Trophoblast cell (in vitro differentiated cells and primary cell): ENCODE measurements around the gene DTNB.
A peak's percentile ranks its signal among the peaks of the same experiment; 100 is the strongest.

Experiments used
- DNase-seq, 2 donors: peaks; one replicate each; pipeline ENCODE4 v3.0.0-alpha.2; 2016
- H2AFZ ChIP-seq: 2 replicates; pipeline ENCODE4 v1.6.1; 2013; ENCODE audit warnings: low read length, moderate library complexity, mild to moderate bottlenecking; ENCODE audit not compliant: insufficient read depth, poor library complexity
- H2AK5ac ChIP-seq: 2 replicates; pipeline ENCODE4 v1.6.1; 2013; ENCODE audit warnings: mild to moderate bottlenecking, low read length
- H2BK120ac ChIP-seq: 2 replicates; pipeline ENCODE4 v1.6.1; 2013; ENCODE audit warnings: low read length, mild to moderate bottlenecking, moderate library complexity; ENCODE audit not compliant: insufficient read depth, poor library complexity
- H2BK12ac ChIP-seq: 2 replicates; pipeline ENCODE4 v1.6.1; 2013; ENCODE audit warnings: mild to moderate bottlenecking, low read length, moderate library complexity
- H2BK5ac ChIP-seq: 2 replicates; pipeline ENCODE4 v1.6.1; 2013; ENCODE audit warnings: low read length, low read depth, moderate library complexity, mild to moderate bottlenecking; ENCODE audit not compliant: poor library complexity
- H3K14ac ChIP-seq: 2 replicates; pipeline ENCODE4 v1.6.1; 2013; ENCODE audit warnings: mild to moderate bottlenecking, low read length
- H3K18ac ChIP-seq: 2 replicates; pipeline ENCODE4 v1.6.1; 2013; ENCODE audit warnings: mild to moderate bottlenecking, low read length
- H3K23ac ChIP-seq: 2 replicates; pipeline ENCODE4 v1.6.1; 2013; ENCODE audit warnings: low read length
- H3K27ac ChIP-seq: 2 replicates; pipeline ENCODE4 v1.5.1; 2013; ENCODE audit warnings: low read depth, mild to moderate bottlenecking, inconsistent platforms, low read length, moderate library complexity
- H3K27me3 ChIP-seq: 2 replicates; pipeline ENCODE4 v1.6.1; 2013; ENCODE audit warnings: inconsistent platforms, mild to moderate bottlenecking, low read length, moderate library complexity; ENCODE audit not compliant: insufficient read depth
- H3K36me3 ChIP-seq, 2 experiments: 1 replicate in 1 of 2; 2 replicates in 1 of 2; pipeline ENCODE4 v1.6.1; 2013; ENCODE audit warnings: low read length in 2 of 2, mild to moderate bottlenecking in 2 of 2, moderate library complexity in 1 of 2; ENCODE audit not compliant: insufficient read depth in 2 of 2, control insufficient read depth in 1 of 2
- H3K4ac ChIP-seq: 2 replicates; pipeline ENCODE4 v1.6.1; 2013; ENCODE audit warnings: low read depth, mild to moderate bottlenecking, low read length, moderate library complexity
- H3K4me1 ChIP-seq, 2 experiments: 1 replicate in 1 of 2; 2 replicates in 1 of 2; pipeline ENCODE4 v1.6.1; 2013; ENCODE audit warnings: low read length in 2 of 2, mild to moderate bottlenecking in 2 of 2, moderate library complexity in 1 of 2; ENCODE audit not compliant: insufficient read depth in 2 of 2, control insufficient read depth in 1 of 2
- H3K4me2 ChIP-seq: 2 replicates; pipeline ENCODE4 v1.6.1; 2013; ENCODE audit warnings: inconsistent platforms, mild to moderate bottlenecking, low read length, moderate library complexity
- H3K4me3 ChIP-seq: 2 replicates; pipeline ENCODE4 v1.5.1; 2013; ENCODE audit warnings: mild to moderate bottlenecking, low read depth, low read length, inconsistent platforms
- H3K79me1 ChIP-seq: one replicate; pipeline ENCODE4 v1.6.1; 2013; ENCODE audit warnings: low read length
- H3K79me2 ChIP-seq: 2 replicates; pipeline ENCODE4 v1.6.1; 2013; ENCODE audit warnings: low read length, mild to moderate bottlenecking; ENCODE audit not compliant: control insufficient read depth, insufficient read depth, poor library complexity
- H3K9ac ChIP-seq: 2 replicates; pipeline ENCODE4 v1.6.1; 2013; ENCODE audit warnings: mild to moderate bottlenecking, low read length
- H3K9me3 ChIP-seq: 2 replicates; pipeline ENCODE4 v1.6.1; 2013; ENCODE audit warnings: low read depth, mild to moderate bottlenecking, control low read depth, inconsistent platforms, low read length; ENCODE audit not compliant: insufficient read depth
- H4K12ac ChIP-seq: 2 replicates; pipeline ENCODE4 v1.6.1; 2013; ENCODE audit warnings: low read depth, mild to moderate bottlenecking, low read length, moderate library complexity
- H4K8ac ChIP-seq: 2 replicates; pipeline ENCODE4 v1.6.1; 2013; ENCODE audit warnings: low read depth, mild to moderate bottlenecking, low read length, moderate library complexity
- H4K91ac ChIP-seq: one replicate; pipeline ENCODE4 v1.6.1; 2013; ENCODE audit warnings: low read depth, mild to moderate bottlenecking, low read length, moderate library complexity
- WGBS: extraction: QIAGEN DNeasy Blood & Tissue Kit; methylation state at CpG from one replicate; pipeline ENCODE4 v1.1.7; 2013; ENCODE audit warnings: missing lambda C conversion rate; ENCODE audit not compliant: insufficient read length, insufficient coverage; ENCODE audit errors: extremely low coverage; 5-methylcytosine and 5-hydroxymethylcytosine counted together

The DTNB gene

DNA sequence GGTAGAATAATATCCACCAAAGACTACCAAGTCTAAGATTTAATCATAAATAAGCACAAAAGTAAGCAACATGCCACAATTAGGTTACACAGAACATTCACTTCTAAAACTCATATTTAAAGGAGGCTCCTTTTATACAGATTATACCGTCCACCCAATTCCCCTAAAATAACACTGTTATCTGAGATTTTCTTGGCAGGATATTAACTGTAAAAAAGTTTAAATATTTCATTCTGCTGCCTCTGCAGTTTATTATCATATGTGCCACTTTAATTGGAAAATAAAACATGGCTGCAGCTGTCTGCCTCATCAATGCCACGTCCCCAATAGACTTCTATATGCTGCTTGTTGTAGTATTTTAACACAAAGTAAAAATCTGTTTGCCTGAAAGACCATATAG is 140.9 kb downstream of the DTNB start:
- Histone ChIP-seq H3K23ac (no peak overlapping the region), H2BK120ac (no peak overlapping the region), H3K9ac (no peak overlapping the region), H3K4me2 (no peak overlapping the region), H3K4ac (no peak overlapping the region), H4K8ac (no peak overlapping the region), H3K36me3 (peaks cover 0 to 5% of the 10 kb centered on the region in 2 experiments), H2BK12ac (no peak overlapping the region), H3K79me2 (no peaks in the 10 kb centered on the region), H4K91ac (no peak overlapping the region), H3K18ac (no peak overlapping the region), H3K14ac (no peak overlapping the region), H3K27me3 (no peaks in the 10 kb centered on the region), H2AK5ac (no peak overlapping the region), H3K4me3 (no peak overlapping the region), H4K12ac (no peak overlapping the region), H3K79me1 (no peaks in the 10 kb centered on the region), H2AFZ (no peak overlapping the region), H2BK5ac (no peak overlapping the region), H3K27ac (no peak overlapping the region), H3K4me1 (no peaks in the 10 kb centered on the region), H3K9me3 (peaks cover 22% of the 10 kb centered on the region)
- DNase-seq: no peak
- no CpG with 5 or more reads among the region's 2 CpGs for WGBS

DNA sequence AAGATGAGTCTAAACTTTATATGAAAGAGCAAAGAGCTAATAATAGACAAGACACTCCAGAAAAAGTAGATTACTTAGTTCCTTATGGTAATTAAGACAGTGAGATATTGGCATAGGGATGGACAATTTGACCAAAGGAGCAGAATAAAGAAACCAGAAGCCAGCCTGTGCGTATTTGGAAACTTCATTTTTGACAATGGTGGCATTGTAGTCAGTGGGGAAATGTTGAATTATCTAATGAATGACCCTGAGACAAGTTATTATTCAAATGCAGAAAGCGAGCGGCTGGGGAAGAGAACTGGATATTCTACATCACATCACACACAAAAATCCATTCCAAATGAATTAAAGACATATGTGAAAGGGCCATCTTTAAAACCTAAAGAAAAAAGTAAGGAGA is 144.3 kb downstream of the DTNB start:
- H3K27me3 ChIP-seq: no peaks in the 10 kb centered on the region
- H2AK5ac ChIP-seq: no peak overlapping the region
- H3K14ac ChIP-seq: no peak overlapping the region
- no peaks in the 10 kb centered on the region for H3K79me1 ChIP-seq
- H3K36me3 ChIP-seq: no peaks in the 10 kb centered on the region
- no peaks in the 10 kb centered on the region for H3K4me1 ChIP-seq
- no CpG with 5 or more reads among the region's 3 CpGs for WGBS
- H4K8ac ChIP-seq: no peak overlapping the region
- no peak overlapping the region for H3K27ac ChIP-seq
- H3K79me2 ChIP-seq: no peaks in the 10 kb centered on the region
- no peak overlapping the region for H3K4me3 ChIP-seq
- no peak overlapping the region for H2AFZ ChIP-seq
- H4K12ac ChIP-seq: no peak overlapping the region
- no peak overlapping the region for H3K23ac ChIP-seq
- no peak overlapping the region for H2BK120ac ChIP-seq
- H2BK12ac ChIP-seq: no peak overlapping the region
- H3K9me3 ChIP-seq: no peaks in the 10 kb centered on the region
- H3K4ac ChIP-seq: no peak overlapping the region
- no peak overlapping the region for H3K9ac ChIP-seq
- no peak overlapping the region for H3K4me2 ChIP-seq
- no peak for DNase-seq
- no peak overlapping the region for H2BK5ac ChIP-seq
- H3K18ac ChIP-seq: no peak overlapping the region
- H4K91ac ChIP-seq: no peak overlapping the region

DNA sequence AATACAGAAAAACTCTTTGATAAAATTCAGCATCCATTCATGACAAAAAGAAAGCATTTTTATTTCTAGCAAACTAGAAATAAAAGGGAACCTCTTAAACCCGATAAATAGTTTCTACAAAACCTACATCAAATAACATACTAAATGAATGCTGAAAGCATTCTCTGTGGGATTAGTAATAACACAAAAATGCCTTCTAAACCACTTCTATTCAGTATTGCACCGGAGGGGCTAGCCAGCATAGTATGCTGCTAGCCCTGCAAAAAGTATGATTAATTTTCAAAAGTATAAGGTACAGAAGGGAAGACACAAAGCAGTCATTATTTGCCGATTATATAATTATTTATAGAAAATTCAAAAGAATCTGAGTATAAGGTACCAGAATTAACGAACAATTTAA is 145.2 kb downstream of the DTNB start:
- Histone ChIP-seq H3K27ac (no peak overlapping the region), H3K79me1 (no peaks in the 10 kb centered on the region), H4K8ac (no peak overlapping the region), H3K79me2 (no peaks in the 10 kb centered on the region), H3K9ac (no peak overlapping the region), H2AK5ac (no peak overlapping the region), H2AFZ (no peak overlapping the region), H2BK120ac (no peak overlapping the region), H3K23ac (no peak overlapping the region), H3K4me3 (no peak overlapping the region), H4K12ac (no peak overlapping the region), H3K18ac (no peak overlapping the region), H2BK5ac (no peak overlapping the region), H2BK12ac (no peak overlapping the region), H3K36me3 (no peaks in the 10 kb centered on the region), H3K4ac (no peak overlapping the region), H3K4me2 (no peak overlapping the region), H3K4me1 (no peaks in the 10 kb centered on the region), H4K91ac (no peak overlapping the region), H3K27me3 (no peaks in the 10 kb centered on the region), H3K14ac (no peak overlapping the region), H3K9me3 (no peaks in the 10 kb centered on the region)
- peak; percentile 18 to 62 for DNase-seq
- no CpG with 5 or more reads among the region's 4 CpGs for WGBS

DNA sequence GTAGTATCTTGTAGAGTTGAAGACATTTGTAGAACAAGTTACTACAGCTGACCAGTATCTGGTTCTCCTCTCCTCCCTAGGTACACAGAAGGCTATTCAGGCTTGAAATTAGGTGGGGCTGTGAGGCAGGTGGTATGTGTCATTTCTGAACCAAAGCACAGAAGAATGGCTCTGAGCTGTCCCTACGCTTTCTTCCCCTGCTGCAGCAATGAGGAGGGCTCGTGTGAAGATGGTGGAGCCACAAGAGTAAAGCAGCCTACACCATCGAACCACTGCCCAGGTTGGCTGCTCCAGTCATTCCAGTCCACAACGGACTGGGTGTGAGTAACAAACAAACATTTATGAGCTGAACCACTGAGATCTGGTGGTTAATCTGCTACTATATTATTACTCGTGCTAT is 148.9 kb downstream of the DTNB start:
- Histone ChIP-seq H3K4ac (no peak overlapping the region), H3K4me2 (no peak overlapping the region), H3K79me1 (no peaks in the 10 kb centered on the region), H3K9me3 (no peaks in the 10 kb centered on the region), H3K23ac (no peak overlapping the region), H3K36me3 (no peaks in the 10 kb centered on the region), H2BK5ac (no peak overlapping the region), H2BK12ac (no peak overlapping the region), H3K18ac (no peak overlapping the region), H3K9ac (no peak overlapping the region), H3K14ac (no peak overlapping the region), H2AFZ (no peak overlapping the region), H3K4me1 (no peaks in the 10 kb centered on the region), H3K4me3 (no peak overlapping the region), H4K12ac (no peak overlapping the region), H3K27me3 (no peaks in the 10 kb centered on the region), H4K8ac (no peak overlapping the region), H3K27ac (no peak overlapping the region), H3K79me2 (no peaks in the 10 kb centered on the region), H4K91ac (no peak overlapping the region), H2BK120ac (no peak overlapping the region), H2AK5ac (no peak overlapping the region)
- no peak for DNase-seq
- whole genome bisulfite sequencing: no CpG with 5 or more reads among the region's 5 CpGs
